Body of pancreas (tissue), 4 donors: ENCODE data around the gene KANK3.

Experiments used
- POLR2A ChIP-seq, 3 donors: fragments of 450-650 bp; IDR thresholded peaks; one replicate each; pipeline ENCODE4 v1.6.1; 2016; ENCODE audit warnings: antibody characterized with exemption in 3 of 3, mild to moderate bottlenecking in 2 of 3
- TF ChIP-seq, protein P1 (sequence below), 7 experiments: fragments of 450-650 bp in 4 of 7; fragments of 200-600 bp in 3 of 7; sonication (generic) in 3 of 7; IDR thresholded peaks; one replicate each; pipeline ENCODE4 v1.5.1; 2016 to 2019; ENCODE audit warnings: antibody characterized with exemption in 7 of 7

DNA sequence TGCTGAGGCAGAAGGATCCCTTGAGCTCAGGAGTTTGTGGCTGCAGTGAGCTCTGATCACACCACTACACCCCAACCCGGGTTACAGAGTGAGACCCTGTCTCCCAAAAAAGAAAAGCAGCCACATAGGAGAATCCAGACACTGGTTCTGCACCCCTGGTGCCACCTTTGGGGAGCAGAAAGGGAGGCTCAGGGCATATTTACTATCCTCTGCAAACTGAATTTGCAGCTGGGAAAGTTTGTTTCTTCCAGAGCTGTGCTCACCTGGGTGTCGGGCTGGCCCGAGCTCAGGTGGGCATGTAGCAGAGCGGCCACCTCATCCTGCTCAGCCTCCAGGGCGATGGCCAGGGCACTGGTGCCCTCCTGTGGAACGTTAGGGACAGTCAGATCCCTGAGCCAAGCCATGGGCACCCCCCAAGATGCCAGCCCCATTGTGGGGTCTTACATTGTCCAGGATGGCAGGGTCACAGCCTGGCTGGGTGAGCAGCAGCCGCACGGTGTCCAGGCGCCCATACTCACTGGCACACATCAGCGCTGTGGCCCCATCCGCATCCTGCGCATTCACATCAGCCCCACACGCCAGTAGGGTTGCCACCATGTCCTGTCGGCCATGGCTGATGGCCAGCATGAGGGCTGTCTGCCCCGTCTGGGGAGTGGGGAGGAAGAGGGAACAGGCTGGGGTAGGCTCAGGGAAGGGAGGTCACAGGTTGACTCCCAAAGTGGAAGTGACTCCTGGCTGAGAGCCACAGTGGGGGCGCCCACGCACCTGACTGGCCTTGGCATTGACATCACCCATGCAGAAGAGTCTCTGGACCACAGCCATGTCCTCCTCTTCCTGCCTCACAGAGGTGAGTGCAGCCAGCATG, 18.6 kb downstream of the KANK3 start:
- TF ChIP-seq, protein P1, sequence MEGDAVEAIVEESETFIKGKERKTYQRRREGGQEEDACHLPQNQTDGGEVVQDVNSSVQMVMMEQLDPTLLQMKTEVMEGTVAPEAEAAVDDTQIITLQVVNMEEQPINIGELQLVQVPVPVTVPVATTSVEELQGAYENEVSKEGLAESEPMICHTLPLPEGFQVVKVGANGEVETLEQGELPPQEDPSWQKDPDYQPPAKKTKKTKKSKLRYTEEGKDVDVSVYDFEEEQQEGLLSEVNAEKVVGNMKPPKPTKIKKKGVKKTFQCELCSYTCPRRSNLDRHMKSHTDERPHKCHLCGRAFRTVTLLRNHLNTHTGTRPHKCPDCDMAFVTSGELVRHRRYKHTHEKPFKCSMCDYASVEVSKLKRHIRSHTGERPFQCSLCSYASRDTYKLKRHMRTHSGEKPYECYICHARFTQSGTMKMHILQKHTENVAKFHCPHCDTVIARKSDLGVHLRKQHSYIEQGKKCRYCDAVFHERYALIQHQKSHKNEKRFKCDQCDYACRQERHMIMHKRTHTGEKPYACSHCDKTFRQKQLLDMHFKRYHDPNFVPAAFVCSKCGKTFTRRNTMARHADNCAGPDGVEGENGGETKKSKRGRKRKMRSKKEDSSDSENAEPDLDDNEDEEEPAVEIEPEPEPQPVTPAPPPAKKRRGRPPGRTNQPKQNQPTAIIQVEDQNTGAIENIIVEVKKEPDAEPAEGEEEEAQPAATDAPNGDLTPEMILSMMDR (IDR thresholded peaks at IDR 0.05) = no peak
- peak in 2 of 3 donors; percentile 31 to 34 for TF ChIP-seq POLR2A (IDR thresholded peaks at IDR 0.05)
